T-helper 1 cell treated with Interleukin-12 subunit alpha and Interleukin-12 subunit beta and Interleukin-4 antibody, amounts not matched to agents 30 μg/mL and 1 μg/mL, for 36 hours (primary cell): ENCODE results near the gene CYP26B1.

ENCODE experiments used
- H3K27ac Mint-ChIP-seq: one replicate; pipeline ENCODE4 v1.8.0; 2021; ENCODE audit warnings: mild to moderate bottlenecking, mixed read lengths
- H3K27me3 Mint-ChIP-seq: one replicate; pipeline ENCODE4 v1.8.0; 2021; ENCODE audit warnings: low read depth, mixed read lengths
- H3K36me3 Mint-ChIP-seq: one replicate; pipeline ENCODE4 v1.8.0; 2021; ENCODE audit warnings: low read depth, mixed read lengths
- H3K4me1 Mint-ChIP-seq: one replicate; pipeline ENCODE4 v1.8.0; 2021; ENCODE audit warnings: low read depth, mixed read lengths
- H3K4me3 Mint-ChIP-seq: one replicate; pipeline ENCODE4 v1.8.0; 2021; ENCODE audit warnings: mild to moderate bottlenecking, moderate library complexity, mixed read lengths
- H3K9me3 Mint-ChIP-seq: one replicate; pipeline ENCODE4 v1.8.0; 2021; ENCODE audit warnings: mixed read lengths

CYP26B1 gene

GRCh38 chr2:72131916-72132841 is 15.5 kb downstream of the CYP26B1 start:
- Mint-ChIP-seq H3K36me3 (no peaks in the 10 kb centered on the region), H3K4me1 (no peaks in the 10 kb centered on the region), H3K9me3 (no peaks in the 10 kb centered on the region), H3K4me3 (no peak overlapping the region), H3K27me3 (no peaks in the 10 kb centered on the region), H3K27ac (no peak overlapping the region)

DNA sequence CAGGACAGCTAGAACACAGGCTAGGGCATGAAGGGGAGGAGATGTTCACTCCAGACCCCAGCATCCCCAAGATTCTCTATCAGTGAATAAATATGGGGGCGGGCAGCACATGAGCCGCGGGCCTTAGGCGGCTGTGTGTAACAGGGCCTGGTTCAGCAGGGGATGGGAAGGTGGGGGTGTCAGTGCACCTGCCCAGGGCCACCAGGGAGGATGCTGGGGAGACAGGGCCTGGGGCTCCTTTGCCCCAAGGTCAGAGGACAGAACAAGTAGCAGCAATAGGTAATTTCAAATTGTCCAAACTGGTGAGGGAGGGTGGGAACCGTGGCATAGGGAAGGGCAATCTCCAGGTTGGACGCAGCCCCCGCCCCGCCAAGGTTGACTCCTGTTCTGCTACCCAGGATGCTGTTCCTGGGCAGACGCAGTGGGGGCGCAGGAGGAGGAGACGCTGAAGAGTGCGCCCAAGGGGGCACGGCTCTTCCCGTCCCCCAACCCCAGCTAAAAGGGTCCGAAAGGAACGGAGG is 16.2 kb downstream of the CYP26B1 start:
- Mint-ChIP-seq H3K27me3 (no peaks in the 10 kb centered on the region), H3K4me3 (no peak overlapping the region), H3K36me3 (no peaks in the 10 kb centered on the region), H3K27ac (no peak overlapping the region), H3K9me3 (no peaks in the 10 kb centered on the region), H3K4me1 (no peaks in the 10 kb centered on the region)

GRCh38 chr2:72130659-72131360 is 16.9 kb downstream of the CYP26B1 start:
- H3K27ac Mint-ChIP-seq: no peak overlapping the region
- no peaks in the 10 kb centered on the region for H3K4me1 Mint-ChIP-seq
- no peaks in the 10 kb centered on the region for H3K36me3 Mint-ChIP-seq
- no peaks in the 10 kb centered on the region for H3K27me3 Mint-ChIP-seq
- no peaks in the 10 kb centered on the region for H3K9me3 Mint-ChIP-seq
- no peak overlapping the region for H3K4me3 Mint-ChIP-seq

GRCh38 chr2:72129681-72130340 is 17.9 kb downstream of the CYP26B1 start:
- H3K27ac Mint-ChIP-seq: no peak overlapping the region
- no peaks in the 10 kb centered on the region for H3K27me3 Mint-ChIP-seq
- no peaks in the 10 kb centered on the region for H3K9me3 Mint-ChIP-seq
- no peaks in the 10 kb centered on the region for H3K36me3 Mint-ChIP-seq
- H3K4me1 Mint-ChIP-seq: no peaks in the 10 kb centered on the region
- no peak overlapping the region for H3K4me3 Mint-ChIP-seq

GRCh38 chr2:72128843-72129227 is 18.8 kb downstream of the CYP26B1 start:
- H3K27me3 Mint-ChIP-seq: no peaks in the 10 kb centered on the region
- H3K27ac Mint-ChIP-seq: no peak overlapping the region
- H3K9me3 Mint-ChIP-seq: no peaks in the 10 kb centered on the region

DNA sequence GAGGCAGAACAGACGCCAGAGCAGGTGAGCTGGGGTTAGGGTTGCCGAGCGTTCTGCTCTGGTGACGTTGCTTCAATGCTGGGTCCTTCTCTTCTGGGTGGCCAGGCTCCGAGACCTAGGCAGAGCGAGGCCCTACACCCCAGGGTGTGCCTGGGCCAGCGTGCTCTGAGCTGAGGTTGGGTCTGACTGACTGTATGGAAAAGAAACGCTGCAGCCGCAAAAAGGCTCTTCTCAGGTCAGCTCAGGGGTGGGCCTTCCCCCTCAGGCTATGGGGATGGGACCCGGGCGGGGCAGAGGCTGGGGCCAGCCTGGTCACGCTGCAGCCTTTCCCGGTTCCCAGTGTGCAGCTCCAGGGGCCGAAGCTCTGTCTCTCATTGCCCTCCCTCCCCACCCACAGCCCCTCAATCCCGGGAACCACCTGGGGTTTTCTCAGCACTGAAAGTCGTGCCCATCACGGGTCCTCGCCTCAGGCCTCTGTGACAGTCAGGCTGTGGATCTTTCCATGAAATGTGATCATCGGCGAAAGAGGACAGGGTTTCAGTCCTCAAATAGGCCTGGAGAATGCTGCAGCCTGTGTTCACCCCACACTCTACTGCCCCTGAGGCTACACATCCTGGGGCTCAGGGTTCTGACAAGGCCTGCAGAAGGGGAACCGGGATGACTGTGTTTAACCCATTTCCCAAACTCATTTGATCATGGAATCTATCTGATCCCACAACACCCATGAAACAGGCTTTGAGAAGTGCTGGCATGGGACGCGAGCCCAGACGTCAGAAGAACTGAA is 19.4 kb downstream of the CYP26B1 start:
- H3K9me3 Mint-ChIP-seq: no peaks in the 10 kb centered on the region
- H3K36me3 Mint-ChIP-seq: no peaks in the 10 kb centered on the region
- no peaks in the 10 kb centered on the region for H3K27me3 Mint-ChIP-seq
- no peak overlapping the region for H3K4me3 Mint-ChIP-seq
- H3K4me1 Mint-ChIP-seq: no peaks in the 10 kb centered on the region
- H3K27ac Mint-ChIP-seq: no peak overlapping the region

More at GRCh38 chr2:72128843-72129227, 18.8 kb downstream of the CYP26B1 start:
- no peak overlapping the region for H3K4me3 Mint-ChIP-seq
- H3K36me3 Mint-ChIP-seq: no peaks in the 10 kb centered on the region
- no peaks in the 10 kb centered on the region for H3K4me1 Mint-ChIP-seq

DNA sequence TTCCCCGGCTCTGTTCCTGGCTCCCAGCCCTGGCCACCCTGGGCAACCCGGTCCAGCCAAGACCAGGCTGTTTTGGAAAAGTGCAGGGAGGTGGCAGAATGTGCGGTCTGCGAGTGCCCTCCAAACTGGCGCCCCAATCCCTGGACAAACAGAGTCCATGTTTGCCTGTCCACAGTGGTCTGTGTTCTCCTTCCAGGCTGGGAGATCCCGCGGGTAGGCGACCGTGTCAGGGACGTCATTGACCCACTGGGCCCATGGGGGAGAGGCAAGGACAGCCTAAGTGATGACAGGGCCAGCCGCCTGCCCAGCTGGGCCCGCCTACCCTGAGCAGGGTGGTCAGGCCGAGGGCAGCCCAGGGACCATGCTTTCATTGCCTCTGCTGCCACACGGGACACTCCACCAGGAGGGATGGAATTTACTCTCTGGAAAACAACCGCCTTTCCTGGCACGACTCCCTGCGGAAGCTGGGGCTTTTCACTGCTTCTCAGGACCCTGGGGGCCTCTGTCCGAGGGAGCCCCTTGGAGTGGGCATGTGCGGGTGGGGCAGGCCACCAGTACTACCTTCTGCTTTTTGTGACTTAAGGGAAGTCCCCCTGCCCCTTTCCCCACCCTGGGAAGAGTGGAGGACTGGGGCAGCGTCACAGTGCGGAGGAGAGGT is 20.1 kb downstream of the CYP26B1 start:
- H3K36me3 Mint-ChIP-seq: no peaks in the 10 kb centered on the region
- no peaks in the 10 kb centered on the region for H3K4me1 Mint-ChIP-seq
- peaks cover 5% of the 10 kb centered on the region for H3K27me3 Mint-ChIP-seq
- H3K27ac Mint-ChIP-seq: no peak overlapping the region
- no peak overlapping the region for H3K4me3 Mint-ChIP-seq
- no peaks in the 10 kb centered on the region for H3K9me3 Mint-ChIP-seq

- Mint-ChIP-seq H3K27me3 (peaks cover 5% of the 10 kb centered on the region), H3K9me3 (no peaks in the 10 kb centered on the region), H3K36me3 (no peaks in the 10 kb centered on the region), H3K4me3 (no peak overlapping the region), H3K4me1 (no peaks in the 10 kb centered on the region), H3K27ac (no peak overlapping the region)
Measured at GRCh38 chr2:72126186-72127100, 21.2 kb downstream of the CYP26B1 start.

DNA sequence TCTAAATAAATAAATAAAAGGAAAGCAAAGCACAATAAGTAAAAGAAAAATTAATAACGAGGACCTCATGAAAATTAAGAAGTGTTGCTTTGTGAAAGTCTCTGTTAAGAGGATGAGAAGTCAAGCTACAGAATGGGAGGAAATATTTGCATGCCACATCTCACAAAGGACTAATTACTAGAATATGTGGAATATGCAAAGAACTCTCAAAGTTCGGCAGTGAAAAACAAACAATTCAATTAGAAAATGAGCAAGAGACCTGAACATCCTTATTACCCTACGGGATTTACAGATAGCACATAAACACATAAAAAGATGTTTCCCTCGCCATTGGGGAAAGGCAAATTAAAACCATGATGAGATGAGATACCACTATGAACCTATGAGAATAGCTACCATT is 23.3 kb downstream of the CYP26B1 start:
- H3K36me3 Mint-ChIP-seq: no peaks in the 10 kb centered on the region
- no peaks in the 10 kb centered on the region for H3K9me3 Mint-ChIP-seq
- peaks cover 5% of the 10 kb centered on the region for H3K27me3 Mint-ChIP-seq
- no peak overlapping the region for H3K27ac Mint-ChIP-seq
- H3K4me3 Mint-ChIP-seq: no peak overlapping the region
- H3K4me1 Mint-ChIP-seq: no peaks in the 10 kb centered on the region

DNA sequence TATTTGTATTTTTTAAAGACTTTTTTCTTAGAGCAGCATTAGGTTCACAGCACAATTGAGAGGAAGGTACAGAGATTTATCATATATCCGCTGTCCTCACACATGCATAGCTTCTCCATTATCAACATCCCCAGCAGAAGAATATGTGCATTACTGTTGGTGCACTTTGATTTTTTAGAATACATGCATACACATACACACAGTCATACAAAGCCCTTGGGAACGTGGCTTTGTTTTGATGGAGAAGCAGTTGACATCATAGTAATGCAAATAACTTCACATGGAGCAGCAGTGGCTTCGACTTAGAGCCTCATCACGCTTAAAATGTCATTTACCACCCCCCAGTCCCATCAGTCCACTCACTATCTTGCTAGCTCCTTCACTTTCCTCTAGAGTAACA is 26.5 kb downstream of the CYP26B1 start:
- Mint-ChIP-seq H3K27me3 (peaks cover 5% of the 10 kb centered on the region), H3K36me3 (no peaks in the 10 kb centered on the region), H3K27ac (no peak overlapping the region), H3K9me3 (no peaks in the 10 kb centered on the region), H3K4me3 (no peak overlapping the region), H3K4me1 (peaks cover 1% of the 10 kb centered on the region)

DNA sequence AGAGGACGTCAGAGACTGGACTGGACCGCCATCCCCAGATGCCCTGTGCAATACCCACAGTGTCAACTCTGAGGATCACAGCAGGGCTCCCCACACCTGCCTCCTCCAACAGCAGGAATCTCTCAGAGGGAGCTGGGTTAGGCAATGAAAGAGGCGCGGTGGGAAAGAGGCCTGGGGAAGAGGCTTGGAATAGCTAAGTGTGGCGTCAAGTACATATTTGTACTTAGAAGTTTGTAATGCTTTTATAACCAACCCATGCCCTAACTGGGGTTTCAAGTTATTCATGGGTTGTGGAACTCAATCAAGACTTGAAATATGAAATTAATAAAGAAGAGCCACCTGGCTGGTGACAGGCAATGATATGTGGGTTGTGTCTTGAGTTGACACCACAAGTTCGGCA is 28.7 kb downstream of the CYP26B1 start:
- H3K27me3 Mint-ChIP-seq: peaks cover 5% of the 10 kb centered on the region
- H3K9me3 Mint-ChIP-seq: no peaks in the 10 kb centered on the region
- H3K36me3 Mint-ChIP-seq: no peaks in the 10 kb centered on the region
- peaks cover 1% of the 10 kb centered on the region for H3K4me1 Mint-ChIP-seq
- no peak overlapping the region for H3K4me3 Mint-ChIP-seq
- H3K27ac Mint-ChIP-seq: no peak overlapping the region

GRCh38 chr2:72118386-72118785 is 29.3 kb downstream of the CYP26B1 start:
- H3K4me3 Mint-ChIP-seq: no peak overlapping the region
- no peaks in the 10 kb centered on the region for H3K36me3 Mint-ChIP-seq
- no peaks in the 10 kb centered on the region for H3K9me3 Mint-ChIP-seq
- no peak overlapping the region for H3K27ac Mint-ChIP-seq
- peaks cover 5% of the 10 kb centered on the region for H3K27me3 Mint-ChIP-seq
- H3K4me1 Mint-ChIP-seq: peaks cover 1% of the 10 kb centered on the region

DNA sequence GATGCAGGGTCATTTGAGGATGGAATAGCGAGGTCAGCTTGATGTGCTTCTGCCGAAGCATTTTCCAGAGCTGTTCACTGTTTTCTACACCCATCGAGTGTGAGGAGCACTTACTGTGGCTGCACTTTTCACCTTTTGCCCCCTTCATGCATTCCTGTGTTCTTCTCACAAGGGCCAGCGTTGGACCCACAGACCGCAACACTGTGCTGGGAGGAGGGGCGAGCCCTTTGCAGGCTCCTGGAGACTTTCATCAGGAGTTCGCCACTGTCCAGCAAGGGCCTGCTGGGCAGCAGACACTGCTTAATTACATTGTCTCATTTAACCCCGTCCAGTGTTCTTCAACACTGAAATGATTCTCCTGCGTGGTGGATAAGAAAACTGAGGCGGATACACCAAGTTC is 29.9 kb downstream of the CYP26B1 start:
- peaks cover 1% of the 10 kb centered on the region for H3K4me1 Mint-ChIP-seq
- H3K36me3 Mint-ChIP-seq: no peaks in the 10 kb centered on the region
- peaks cover 2% of the 10 kb centered on the region for H3K27me3 Mint-ChIP-seq
- H3K27ac Mint-ChIP-seq: no peak overlapping the region
- H3K4me3 Mint-ChIP-seq: no peak overlapping the region
- no peaks in the 10 kb centered on the region for H3K9me3 Mint-ChIP-seq
